H1 (cell line): ENCODE results near the gene PPP1R1C. TPM values are rescaled to one million over a fixed set of nuclear protein-coding genes. Genes with fewer than 3 reads are reported as not detected.

Experiments used
- HDAC6 ChIP-seq: IDR thresholded peaks from one replicate; pipeline ENCODE4 v1.7.1; 2012; ENCODE audit warnings: low read depth, mild to moderate bottlenecking, inconsistent platforms, low read length, moderate library complexity
- RNF2 ChIP-seq: fragments of 200-900, 300-1000 bp; sonication (generic); IDR thresholded peaks from 2 replicates; pipeline ENCODE4 v1.7.1; 2016; ENCODE audit warnings: borderline replicate concordance, low read depth, mild to moderate bottlenecking, antibody characterized with exemption, low read length; ENCODE audit not compliant: poor library complexity, severe bottlenecking; ENCODE audit errors: missing control alignments
- polyA plus RNA-seq, 7 experiments: library from polyadenylated mRNA; depleted of rRNA in 3 of 7; stranded (reverse) in 5 of 7; unstranded in 2 of 7; fragments of >200 nt in 5 of 7; fragments of 200-250 nt in 2 of 7; gene quantifications; 1 replicate in 5 of 7; 2 replicates in 1 of 7; 4 replicates in 1 of 7; pipeline versions ENCODE4 v1.2.1 to v1.2.3, GENCODE V29; 2011 to 2013; ENCODE audit warnings: missing spikeins in 2 of 7, mixed read lengths in 2 of 7
- total RNA-seq: library from RNA; stranded (reverse); fragmentation: NEBNext Ultra II Directional; extraction: Animal tissue kit (Norgen Biotek cat#: 25700); gene quantifications from 2 replicates; pipeline ENCODE4 v1.2.1, GENCODE V29; 2021

The PPP1R1C gene
- total and polyA plus RNA-seq, 2 of the 8 experiments (the other 6 are each of a cell fraction or from before 2014, with no cell fraction given), result 1.3 to 5.3 TPM

DNA sequence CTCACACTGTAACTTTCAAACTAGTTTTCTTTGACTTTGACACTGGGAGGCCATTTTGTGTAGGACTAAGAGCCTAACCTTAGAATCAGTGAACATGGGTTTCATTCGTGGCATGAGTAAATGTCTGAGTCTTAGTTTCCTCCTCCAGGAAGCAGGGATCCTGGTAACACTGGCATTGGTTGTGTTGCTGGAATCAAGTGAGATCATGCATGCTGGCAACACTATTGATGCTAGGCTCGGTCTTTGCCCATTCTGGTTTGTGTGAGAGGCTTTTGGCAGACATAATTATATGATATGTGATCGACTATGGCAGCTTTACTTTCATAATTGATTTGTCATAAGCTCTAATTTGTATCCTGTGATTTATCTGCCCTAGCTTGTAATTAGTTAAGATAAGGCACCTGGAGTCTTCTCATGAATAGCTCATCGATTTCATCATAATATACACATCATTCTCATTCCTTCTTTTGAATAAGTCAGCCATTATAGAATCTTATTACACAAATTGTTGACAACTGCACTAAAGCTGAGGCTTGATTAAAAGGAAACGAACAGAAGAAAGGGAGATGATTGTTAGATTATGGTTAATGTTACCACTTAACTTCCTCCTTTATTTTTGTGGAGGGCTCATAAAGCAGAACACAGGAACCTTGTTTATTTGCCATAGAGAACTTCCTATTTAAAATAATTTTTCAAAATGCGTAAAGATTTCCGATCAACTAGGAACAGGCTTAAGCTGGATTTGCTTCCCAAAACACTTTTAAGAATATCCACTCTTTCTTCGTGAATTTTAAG, 12.6 kb downstream of the PPP1R1C start (continued):
- no peak for TF ChIP-seq HDAC6
- no peak for TF ChIP-seq RNF2
